GM21528 (cell line): ENCODE measurements around the gene MRPS2.
"Not testable (repeated sequence)": the region's sequence is repeated elsewhere in the genome, so short reads cannot be mapped to it uniquely, and the experiment has no call there.

Source experiments
- ATAC-seq: cut with Tn5 transposase; IDR thresholded peaks from one replicate; pipeline ENCODE4 v1.9.1; 2021; ENCODE audit warnings: mild to moderate bottlenecking, moderate library complexity; ENCODE audit not compliant: unreplicated experiment, low FRiP score

MRPS2 gene

GRCh38 chr9:135513351-135513846 is 12.9 kb downstream of the MRPS2 start:
- ATAC-seq, result no peak

- ATAC-seq, result not testable (repeated sequence)
These were observed 13.4 kb downstream of the MRPS2 start for GRCh38 chr9:135513906-135514305.

- no peak for ATAC-seq
These were observed 14.0 kb downstream of the MRPS2 start for GRCh38 chr9:135514342-135515082.

GRCh38 chr9:135515083-135515951 is 14.8 kb downstream of the MRPS2 start:
- ATAC-seq, result no peak

GRCh38 chr9:135516132-135516860 is 15.8 kb downstream of the MRPS2 start:
- no peak for ATAC-seq

GRCh38 chr9:135517407-135517822 is 16.9 kb downstream of the MRPS2 start:
- ATAC-seq, result no peak

- ATAC-seq, result no peak
These were observed 18.9 kb downstream of the MRPS2 start for GRCh38 chr9:135519179-135519971.

- ATAC-seq, result no peak
These were observed 20.6 kb downstream of the MRPS2 start, which contains the start of gene LCN1 for GRCh38 chr9:135520916-135521607. Gene LCN1, plus strand, starts transcription at chr9:135521440. Its CDS starts 58 bp downstream, at chr9:135521498.

- no peak for ATAC-seq
These were observed 21.2 kb downstream of the MRPS2 start for GRCh38 chr9:135521608-135522095.

- no peak for ATAC-seq
These were observed 21.8 kb downstream of the MRPS2 start for GRCh38 chr9:135522137-135522877.

- ATAC-seq, result no peak
These were observed 22.4 kb downstream of the MRPS2 start for GRCh38 chr9:135522931-135523330.

- ATAC-seq, result no peak
These were observed 23.1 kb downstream of the MRPS2 start for GRCh38 chr9:135523521-135524129.

GRCh38 chr9:135524130-135524861 is 23.8 kb downstream of the MRPS2 start:
- ATAC-seq, result no peak

- ATAC-seq, result no peak
These were observed 25.0 kb downstream of the MRPS2 start for GRCh38 chr9:135525241-135526088.

- ATAC-seq, result no peak
These were observed 25.7 kb downstream of the MRPS2 start for GRCh38 chr9:135526089-135526729.
